ENCODE measurements around the gene PRKN. TPM values are rescaled to one million over a fixed set of nuclear protein-coding genes. Genes with fewer than 3 reads are reported as not detected.

The PRKN gene
- total and polyA plus RNA-seq, 2 experiments from 2014 or later = 0.10 to 0.84 TPM

- no peak for TF ChIP-seq ETS1 (IDR thresholded peaks at IDR 0.05)
Observed at GRCh38 chr6:161523362-161523761, 1204.2 kb downstream of the PRKN start (continued).

GRCh38 chr6:161522276-161522675, 1205.3 kb downstream of the PRKN start:
- H3K36me3 Mint-ChIP-seq (ENCODE audit: low read depth) = no peaks in the 10 kb centered on the region
- TF ChIP-seq STAT1 (IDR thresholded peaks at IDR 0.05; ENCODE audit: unreplicated experiment) (no peak), ZNF331 (CRISPR knock-in tag; IDR thresholded peaks at IDR 0.05; ENCODE audit: low read depth) (no peak), NANOG (IDR thresholded peaks at IDR 0.05; ENCODE audit: borderline replicate concordance) (no peak), REST (IDR thresholded peaks at IDR 0.05; ENCODE audit: unreplicated experiment) (no peak), EZH2 (IDR thresholded peaks at IDR 0.05; ENCODE audit: low read depth, unreplicated experiment) (no peak), EZH2phosphoT487 (IDR thresholded peaks at IDR 0.05; ENCODE audit: unreplicated experiment) (no peak), JUNB (IDR thresholded peaks at IDR 0.05; ENCODE audit: unreplicated experiment) (no peak), ZNF462 (CRISPR knock-in tag; IDR thresholded peaks at IDR 0.05) (no peak), CREB1 (CRISPR knock-in tag; IDR thresholded peaks at IDR 0.05; ENCODE audit: low read depth) (no peak), POLR2AphosphoS5 (IDR thresholded peaks at IDR 0.05; ENCODE audit: low read depth) (no peak), ZNF114 (CRISPR knock-in tag; IDR thresholded peaks at IDR 0.05) (no peak), CTCF (conservative IDR thresholded peaks at IDR 0.05; ENCODE audit: low read depth in 2 of 2) (no peak)

More at GRCh38 chr6:161522276-161522675, 1205.3 kb downstream of the PRKN start:
- H3K4me1 ChIP-seq (ENCODE audit: insufficient read depth) = no peaks in the 10 kb centered on the region
- no peak overlapping the region for H3K4me3 ChIP-seq
- no peaks in the 10 kb centered on the region for H3K36me3 ChIP-seq (ENCODE audit: insufficient read depth)
- H3K4me2 ChIP-seq = no peak overlapping the region
- H3K27me3 Mint-ChIP-seq (ENCODE audit: insufficient read depth, low read depth, poor library complexity) = peaks cover under 1% of the 10 kb centered on the region
- no peak overlapping the region for H3K4me3 Mint-ChIP-seq
- H3K27ac ChIP-seq (ENCODE audit: low read depth) = no peak overlapping the region
- DNase-seq (ENCODE audit: low spot score) (no peak), ATAC-seq (no peak)
- H4K20me1 ChIP-seq (replicated peaks; ENCODE audit: insufficient read depth) = no peaks in the 10 kb centered on the region
- no peaks in the 10 kb centered on the region for H3F3A ChIP-seq (replicated peaks; ENCODE audit: low read depth)
- H3K27ac Mint-ChIP-seq = no peak overlapping the region
- no peaks in the 10 kb centered on the region; the same call in 2 of the 3 replicates for H3K4me1 Mint-ChIP-seq
- H3K27me3 ChIP-seq (ENCODE audit: insufficient read depth) = no peaks in the 10 kb centered on the region
- H3K9me3 Mint-ChIP-seq = peaks cover under 1% of the 10 kb centered on the region; the same call in 1 of the 3 replicates
- H3K79me2 ChIP-seq (replicated peaks; ENCODE audit: insufficient read depth) = no peaks in the 10 kb centered on the region
- no peaks in the 10 kb centered on the region for H3K9me2 ChIP-seq (ENCODE audit: insufficient read depth)
- no peak overlapping the region for H2AFZ ChIP-seq

Measured in GM23338 (cell line).